Loucy (cell line): ENCODE results near the gene METTL21A.

Experiments
- H2AFZ ChIP-seq: fragments of 200-600 bp; sonication (generic); 2 replicates; pipeline ENCODE4 v1.6.0; 2016; ENCODE audit warnings: antibody characterized with exemption, mild to moderate bottlenecking, low read length, moderate library complexity
- H3F3A ChIP-seq: fragments of 200-600 bp; 2 replicates; pipeline ENCODE4 v1.6.0; 2016; ENCODE audit warnings: antibody characterized with exemption, low read depth, mild to moderate bottlenecking
- H3K27me3 ChIP-seq: fragments of 200-600 bp; sonication (generic); 2 replicates; pipeline ENCODE4 v1.6.1; 2014; ENCODE audit warnings: low read length, mild to moderate bottlenecking; ENCODE audit not compliant: insufficient read depth, poor library complexity, severe bottlenecking
- H3K36me3 ChIP-seq: fragments of 200-600 bp; sonication (generic); 2 replicates; pipeline ENCODE4 v1.6.1; 2016; ENCODE audit warnings: low read length; ENCODE audit not compliant: insufficient read depth
- H3K4me1 ChIP-seq: fragments of 200-600 bp; sonication (generic); 2 replicates; pipeline ENCODE4 v1.5.1; 2014; ENCODE audit warnings: low read length, mild to moderate bottlenecking; ENCODE audit not compliant: insufficient read depth, poor library complexity, severe bottlenecking
- H3K4me2 ChIP-seq: fragments of 200-600 bp; sonication (generic); 2 replicates; pipeline ENCODE4 v1.6.0; 2014; ENCODE audit warnings: antibody characterized with exemption, low read length, low read depth, mild to moderate bottlenecking; ENCODE audit not compliant: poor library complexity, severe bottlenecking
- H3K4me3 ChIP-seq: fragments of 200-600 bp; sonication (generic); 2 replicates; pipeline ENCODE4 v1.5.1; 2014; ENCODE audit warnings: low read length, mild to moderate bottlenecking, mixed read lengths; ENCODE audit not compliant: poor library complexity, severe bottlenecking
- H3K79me2 ChIP-seq: fragments of 200-600 bp; sonication (generic); 2 replicates; pipeline ENCODE4 v1.6.1; 2014; ENCODE audit warnings: low read length; ENCODE audit not compliant: insufficient read depth
- H3K9ac ChIP-seq: fragments of 200-600 bp; sonication (generic); 2 replicates; pipeline ENCODE4 v1.6.0; 2014; ENCODE audit warnings: mild to moderate bottlenecking, low read depth, low read length, moderate library complexity; ENCODE audit not compliant: poor library complexity, severe bottlenecking
- H3K9me2 ChIP-seq: fragments of 200-600 bp; sonication (generic); replicated peaks from 2 replicates; pipeline ENCODE4 v1.6.1; 2016; ENCODE audit warnings: low read depth, low read length, mixed read lengths
- H3K9me3 ChIP-seq: fragments of 200-600 bp; sonication (generic); 2 replicates; pipeline ENCODE4 v1.6.1; 2014; ENCODE audit warnings: mild to moderate bottlenecking, antibody characterized with exemption, low read length, low read depth; ENCODE audit not compliant: insufficient read depth
- H4K20me1 ChIP-seq: fragments of 200-600 bp; sonication (generic); 2 replicates; pipeline ENCODE4 v1.6.0; 2014; ENCODE audit warnings: antibody characterized with exemption, low read length, mild to moderate bottlenecking; ENCODE audit not compliant: insufficient read depth, poor library complexity, severe bottlenecking
- EZH2phosphoT487 ChIP-seq: fragments of 200-600 bp; IDR thresholded peaks from 2 replicates; pipeline ENCODE4 v1.6.1; 2018; ENCODE audit warnings: antibody characterized with exemption, mild to moderate bottlenecking, moderate library complexity, borderline replicate concordance
- TF ChIP-seq, protein P1 (sequence below): fragments of 200-600 bp; sonication (generic); conservative IDR thresholded peaks from 2 replicates; pipeline ENCODE4 v1.5.1; 2014; ENCODE audit warnings: mild to moderate bottlenecking, antibody characterized with exemption, low read length

METTL21A gene

DNA sequence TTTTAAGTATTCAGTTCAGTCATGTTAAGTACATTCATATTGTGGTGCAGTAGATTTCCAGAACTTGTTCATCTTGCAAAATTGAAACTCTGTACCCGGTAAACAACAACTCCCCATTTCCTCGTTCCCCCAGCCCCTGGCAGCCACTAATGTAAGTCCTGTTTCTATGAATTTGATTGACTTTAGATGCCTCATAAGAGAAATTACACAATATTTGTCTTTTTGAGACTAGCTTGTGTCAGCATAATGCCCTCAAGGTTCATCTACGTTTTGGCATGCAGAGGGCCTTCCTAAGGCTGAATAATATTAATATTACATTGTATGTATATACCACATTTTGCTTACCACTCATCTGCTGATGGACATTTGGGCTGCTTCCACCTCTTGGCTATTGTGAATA lies 30.9 kb downstream of the METTL21A start:
- Histone ChIP-seq H2AFZ (no peak overlapping the region), H3K4me1 (no peaks in the 10 kb centered on the region), H3K79me2 (0 out of 2 replicates have a peak, but pooled peaks cover 3% of the 10 kb centered on the region), H3K9me3 (peaks cover 16% of the 10 kb centered on the region; the same call in 1 of the 2 replicates), H3F3A (0 out of 2 replicates have a peak, but pooled peaks cover 1% of the 10 kb centered on the region), H3K27me3 (no peaks in the 10 kb centered on the region), H4K20me1 (no peaks in the 10 kb centered on the region), H3K36me3 (peaks cover 77% of the 10 kb centered on the region), H3K9ac (no peak overlapping the region), H3K4me3 (no peak overlapping the region), H3K4me2 (no peak overlapping the region), H3K9me2 (no peaks in the 10 kb centered on the region)
- TF ChIP-seq EZH2phosphoT487: no peak
- TF ChIP-seq, protein P1, sequence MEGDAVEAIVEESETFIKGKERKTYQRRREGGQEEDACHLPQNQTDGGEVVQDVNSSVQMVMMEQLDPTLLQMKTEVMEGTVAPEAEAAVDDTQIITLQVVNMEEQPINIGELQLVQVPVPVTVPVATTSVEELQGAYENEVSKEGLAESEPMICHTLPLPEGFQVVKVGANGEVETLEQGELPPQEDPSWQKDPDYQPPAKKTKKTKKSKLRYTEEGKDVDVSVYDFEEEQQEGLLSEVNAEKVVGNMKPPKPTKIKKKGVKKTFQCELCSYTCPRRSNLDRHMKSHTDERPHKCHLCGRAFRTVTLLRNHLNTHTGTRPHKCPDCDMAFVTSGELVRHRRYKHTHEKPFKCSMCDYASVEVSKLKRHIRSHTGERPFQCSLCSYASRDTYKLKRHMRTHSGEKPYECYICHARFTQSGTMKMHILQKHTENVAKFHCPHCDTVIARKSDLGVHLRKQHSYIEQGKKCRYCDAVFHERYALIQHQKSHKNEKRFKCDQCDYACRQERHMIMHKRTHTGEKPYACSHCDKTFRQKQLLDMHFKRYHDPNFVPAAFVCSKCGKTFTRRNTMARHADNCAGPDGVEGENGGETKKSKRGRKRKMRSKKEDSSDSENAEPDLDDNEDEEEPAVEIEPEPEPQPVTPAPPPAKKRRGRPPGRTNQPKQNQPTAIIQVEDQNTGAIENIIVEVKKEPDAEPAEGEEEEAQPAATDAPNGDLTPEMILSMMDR: no peak

DNA sequence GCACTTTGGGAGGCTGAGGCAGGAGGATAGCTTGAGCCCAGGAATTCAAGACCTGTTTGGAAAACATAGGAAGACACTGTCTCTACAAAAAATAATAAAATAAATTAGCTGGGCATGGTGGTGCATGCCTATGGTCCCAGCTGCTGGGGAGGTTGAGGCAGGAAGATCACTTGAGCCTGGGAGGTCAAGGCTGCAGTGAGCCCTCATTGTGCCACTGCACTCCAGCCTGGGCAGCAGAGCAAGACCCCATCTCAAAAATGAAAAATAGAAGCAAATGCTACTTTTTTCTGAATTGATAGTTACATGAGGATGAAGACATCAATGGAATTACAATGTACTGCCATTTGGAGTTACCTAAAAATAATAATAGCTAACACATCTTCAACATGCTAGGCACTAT lies 31.9 kb downstream of the METTL21A start:
- TF ChIP-seq, protein P1: no peak
- TF ChIP-seq EZH2phosphoT487: no peak
- Histone ChIP-seq H3K79me2 (0 out of 2 replicates have a peak, but pooled peaks cover 3% of the 10 kb centered on the region), H3K9me3 (peaks cover 23% of the 10 kb centered on the region; the same call in 1 of the 2 replicates)

DNA sequence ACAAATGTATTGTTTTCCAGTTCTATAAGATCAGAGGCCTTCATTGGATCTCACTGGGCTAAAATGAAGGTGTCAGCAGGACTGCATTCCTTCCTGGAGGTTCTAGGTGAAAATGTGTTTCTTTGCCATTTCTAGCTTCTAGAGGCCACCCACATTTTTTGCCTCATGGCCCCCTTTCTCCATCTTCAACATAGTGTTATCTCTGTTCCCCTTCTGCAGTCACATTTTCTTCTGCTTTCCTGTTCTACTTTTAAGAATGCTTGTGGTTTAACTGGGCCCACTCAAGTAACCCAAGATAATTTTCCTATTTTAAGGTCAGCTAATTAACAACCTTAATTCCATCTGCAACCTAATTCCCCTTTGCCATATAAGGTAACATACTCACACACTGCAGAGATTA lies 36.1 kb downstream of the METTL21A start:
- TF ChIP-seq EZH2phosphoT487: no peak
- TF ChIP-seq, protein P1: no peak
- H3K4me1 ChIP-seq: no peaks in the 10 kb centered on the region
- H3K9me3 ChIP-seq: peaks cover 23% of the 10 kb centered on the region; the same call in 1 of the 2 replicates
- no peak overlapping the region for H3K9ac ChIP-seq
- no peak overlapping the region for H3K4me3 ChIP-seq
- H3K79me2 ChIP-seq: no peaks in the 10 kb centered on the region
- no peaks in the 10 kb centered on the region for H4K20me1 ChIP-seq
- H3K4me2 ChIP-seq: no peak overlapping the region
- H3K36me3 ChIP-seq: peaks cover 91% of the 10 kb centered on the region
- H3K9me2 ChIP-seq: no peaks in the 10 kb centered on the region
- H3F3A ChIP-seq: peaks cover 7% of the 10 kb centered on the region; the same call in 1 of the 2 replicates
- no peak overlapping the region for H2AFZ ChIP-seq
- no peaks in the 10 kb centered on the region for H3K27me3 ChIP-seq

More for the DNA sequence above, 31.9 kb downstream of the METTL21A start:
- no peak overlapping the region for H2AFZ ChIP-seq
- H3K9ac ChIP-seq: no peak overlapping the region
- H3K4me2 ChIP-seq: no peak overlapping the region
- no peaks in the 10 kb centered on the region for H4K20me1 ChIP-seq
- peaks cover 82% of the 10 kb centered on the region for H3K36me3 ChIP-seq
- no peak overlapping the region for H3K4me3 ChIP-seq
- H3K27me3 ChIP-seq: no peaks in the 10 kb centered on the region
- H3K4me1 ChIP-seq: no peaks in the 10 kb centered on the region
- no peaks in the 10 kb centered on the region for H3K9me2 ChIP-seq
- H3F3A ChIP-seq: peaks cover 7% of the 10 kb centered on the region; the same call in 1 of the 2 replicates
